HFFc6 (cell line): ENCODE data around the gene OCA2. TPM values are rescaled to one million over a fixed set of nuclear protein-coding genes. Genes with fewer than 3 reads are reported as not detected.

Source experiments
- DNase-seq: peaks from one replicate; pipeline ENCODE4 v3.0.0-alpha.2; 2018
- H3K27ac Mint-ChIP-seq: 2 replicates; pipeline ENCODE4 v1.8.0; 2020; ENCODE audit warnings: mild to moderate bottlenecking, mixed read lengths
- H3K27me3 Mint-ChIP-seq: 2 replicates; pipeline ENCODE4 v1.8.0; 2021; ENCODE audit warnings: mild to moderate bottlenecking, moderate library complexity, mixed read lengths; ENCODE audit not compliant: insufficient read depth
- H3K36me3 Mint-ChIP-seq: 2 replicates; pipeline ENCODE4 v1.8.0; 2021; ENCODE audit warnings: low read depth, mixed read lengths
- H3K4me1 Mint-ChIP-seq: 2 replicates; pipeline ENCODE4 v1.8.0; 2020; ENCODE audit warnings: low read depth, mixed read lengths
- H3K4me3 Mint-ChIP-seq: 2 replicates; pipeline ENCODE4 v1.8.0; 2020; ENCODE audit warnings: mild to moderate bottlenecking, moderate library complexity, mixed read lengths
- H3K9me3 Mint-ChIP-seq: 2 replicates; pipeline ENCODE4 v1.8.0; 2020; ENCODE audit warnings: mild to moderate bottlenecking, mixed read lengths
- CTCF ChIP-seq: fragments of 200-600 bp; sonication (generic); IDR thresholded peaks from 2 replicates; pipeline ENCODE4 v1.5.0; 2021; ENCODE audit warnings: antibody characterized with exemption, mild to moderate bottlenecking
- total RNA-seq, 6 experiments: library from RNA; stranded (reverse); fragmentation: NEBNext Ultra II Directional; extraction: Animal tissue kit (Norgen Biotek cat#: 25700); gene quantifications; 2 replicates in 1 of 6; 3 replicates in 5 of 6; pipeline ENCODE4 v1.2.3, GENCODE V29; 2021

Gene OCA2
- total RNA-seq, 6 experiments from 2014 or later: not detected

- TF ChIP-seq CTCF: no peak
- DNase-seq: no peak
- Mint-ChIP-seq H3K4me3 (no peak overlapping the region), H3K27ac (no peak overlapping the region), H3K27me3 (peaks cover 30% of the 10 kb centered on the region), H3K4me1 (peaks cover 22% of the 10 kb centered on the region), H3K36me3 (no peaks in the 10 kb centered on the region), H3K9me3 (no peaks in the 10 kb centered on the region)
These were observed 1.5 kb upstream of the OCA2 start for GRCh38 chr15:28100516-28101195.

- TF ChIP-seq CTCF: no peak
- Mint-ChIP-seq H3K4me3 (peak overlapping the region; percentile 6; the same call in 1 of the 2 replicates), H3K36me3 (no peaks in the 10 kb centered on the region), H3K27me3 (peaks cover 31% of the 10 kb centered on the region), H3K9me3 (no peaks in the 10 kb centered on the region), H3K4me1 (peaks cover 24% of the 10 kb centered on the region), H3K27ac (no peak overlapping the region)
- no peak for DNase-seq
These were observed 533 bp upstream of the OCA2 start for GRCh38 chr15:28099555-28100140.

- Mint-ChIP-seq H3K27me3 (peaks cover 31% of the 10 kb centered on the region), H3K9me3 (no peaks in the 10 kb centered on the region), H3K27ac (no peak overlapping the region), H3K4me3 (no peak overlapping the region; the same call in 1 of the 2 replicates), H3K4me1 (peaks cover 24% of the 10 kb centered on the region), H3K36me3 (no peaks in the 10 kb centered on the region)
- no peak for TF ChIP-seq CTCF
- no peak for DNase-seq
These were observed 752 bp downstream of the OCA2 start for GRCh38 chr15:28098360-28098765.

- no peak for DNase-seq
- no peak for TF ChIP-seq CTCF
- peaks cover 24% of the 10 kb centered on the region for H3K4me1 Mint-ChIP-seq
- peak overlapping the region; percentile 65 for H3K4me3 Mint-ChIP-seq
- no peaks in the 10 kb centered on the region for H3K9me3 Mint-ChIP-seq
- no peak overlapping the region for H3K27ac Mint-ChIP-seq
- peaks cover 31% of the 10 kb centered on the region for H3K27me3 Mint-ChIP-seq
- no peaks in the 10 kb centered on the region for H3K36me3 Mint-ChIP-seq
These were observed 1.3 kb downstream of the OCA2 start for GRCh38 chr15:28097656-28098359.

GRCh38 chr15:28096670-28097431 is 2.3 kb downstream of the OCA2 start:
- no peak; the same call in 1 of the 2 replicates for TF ChIP-seq CTCF
- Mint-ChIP-seq H3K9me3 (no peaks in the 10 kb centered on the region), H3K4me3 (peak overlapping the region; percentile 89), H3K27ac (no peak overlapping the region), H3K36me3 (no peaks in the 10 kb centered on the region), H3K4me1 (peaks cover 24% of the 10 kb centered on the region), H3K27me3 (peaks cover 31% of the 10 kb centered on the region)
- no peak for DNase-seq
